ENCODE results near the gene JTB. TPM values are rescaled to one million over a fixed set of nuclear protein-coding genes. Genes with fewer than 3 reads are reported as not detected.
"Not testable (repeated sequence)": the region's sequence is repeated elsewhere in the genome, so short reads cannot be mapped to it uniquely, and the experiment has no call there.

JTB gene
- total RNA-seq, 1 donor from 2014 or later: 97.0 TPM

DNA sequence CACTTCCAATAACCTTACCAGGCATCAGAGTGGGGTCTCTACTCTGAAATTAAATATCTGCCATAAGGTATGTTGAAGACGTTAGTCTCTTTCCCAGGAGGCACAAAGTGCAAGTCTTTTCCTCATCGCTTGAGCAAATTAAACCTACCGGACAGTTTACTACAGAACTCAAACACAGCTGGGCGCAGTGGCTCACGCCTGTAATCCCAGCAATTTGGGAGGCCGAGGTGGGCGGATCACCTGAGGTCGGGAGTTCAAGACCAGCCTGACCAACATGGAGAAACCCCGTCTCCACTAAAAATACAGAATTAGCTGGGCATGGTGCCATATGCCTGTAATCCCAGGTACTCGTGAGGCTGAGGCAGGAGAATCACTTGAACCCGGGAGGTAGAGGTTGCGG is 1.6 kb upstream of the JTB start:
- DNase-seq (ENCODE audit: low spot score); ATAC-seq: not testable (repeated sequence)

DNA sequence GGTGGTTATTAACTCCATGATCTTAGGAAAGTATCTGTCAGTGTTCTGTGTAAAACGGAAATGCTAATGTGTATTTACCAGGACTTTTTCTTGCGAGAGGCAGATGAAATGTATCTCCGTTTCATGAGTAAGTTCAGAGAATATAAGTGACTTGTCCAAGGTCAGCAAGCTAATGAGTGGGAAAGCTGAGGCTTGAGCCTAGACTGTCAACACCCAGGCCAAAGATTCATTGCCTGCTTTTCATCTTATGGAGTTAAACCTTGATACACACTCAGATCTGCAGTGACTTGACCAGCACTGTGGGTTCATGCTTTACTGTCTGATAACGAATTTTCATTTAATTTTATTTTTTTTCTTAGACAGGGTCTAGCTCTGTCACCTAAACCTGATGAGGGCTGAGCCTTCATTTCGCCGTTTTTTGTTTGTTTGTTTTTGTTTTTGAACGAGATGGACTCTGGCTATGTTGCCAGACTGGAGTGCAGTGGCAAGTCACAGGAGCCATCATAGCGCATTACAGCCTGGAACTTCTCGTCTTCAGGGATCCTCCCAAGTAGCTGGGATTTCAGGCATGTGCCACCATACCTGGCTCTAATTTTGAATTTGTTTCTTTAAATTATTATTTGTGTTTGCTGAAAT is 918 bp upstream of the JTB start:
- ATAC-seq: peak; percentile 5
- no peak for DNase-seq (ENCODE audit: low spot score)

DNA sequence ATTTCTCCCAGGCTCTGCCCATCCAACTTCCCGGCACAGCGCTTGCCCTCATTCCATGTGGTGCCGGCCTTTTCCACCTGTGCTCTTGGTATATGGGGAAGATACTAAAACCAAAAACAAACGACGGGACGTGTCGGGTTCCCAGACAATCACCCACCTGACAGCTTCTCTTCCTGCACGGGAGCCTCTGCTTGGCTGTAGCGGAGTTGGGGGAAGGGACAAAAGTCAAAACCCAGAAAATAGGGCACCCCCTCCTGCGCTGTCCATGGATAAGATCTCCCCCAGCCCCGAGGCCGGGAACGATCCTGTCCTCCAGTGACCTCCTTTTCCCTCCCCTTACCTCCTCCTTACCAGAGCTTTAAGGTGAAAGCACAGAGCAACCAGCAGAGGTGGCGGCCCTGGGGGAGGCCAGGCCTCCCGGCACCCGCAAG is 640 bp downstream of the JTB start:
- DNase-seq (ENCODE audit: low spot score) (no peak), ATAC-seq (no peak)

DNA sequence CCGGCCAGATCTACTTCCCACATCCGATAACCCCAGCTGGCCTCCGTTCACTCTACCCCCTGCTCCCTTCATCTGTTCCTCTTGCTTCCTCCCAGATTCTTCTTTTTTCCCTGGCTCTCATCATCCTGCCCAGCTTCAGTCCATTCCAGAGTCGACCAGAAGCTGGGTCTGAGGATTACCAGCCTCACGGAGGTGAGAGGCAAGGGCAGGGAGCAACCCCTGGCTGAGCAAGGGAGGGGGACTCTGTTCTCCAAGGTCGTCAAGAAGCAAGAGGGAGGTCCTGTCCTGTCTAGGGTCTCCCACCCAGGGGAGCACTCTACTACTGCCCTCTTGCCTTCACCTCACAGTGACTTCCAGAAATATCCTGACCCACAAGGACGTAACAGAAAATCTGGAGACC is 3.9 kb downstream of the JTB start:
- no peak for ATAC-seq
- DNase-seq (ENCODE audit: low spot score): no peak

DNA sequence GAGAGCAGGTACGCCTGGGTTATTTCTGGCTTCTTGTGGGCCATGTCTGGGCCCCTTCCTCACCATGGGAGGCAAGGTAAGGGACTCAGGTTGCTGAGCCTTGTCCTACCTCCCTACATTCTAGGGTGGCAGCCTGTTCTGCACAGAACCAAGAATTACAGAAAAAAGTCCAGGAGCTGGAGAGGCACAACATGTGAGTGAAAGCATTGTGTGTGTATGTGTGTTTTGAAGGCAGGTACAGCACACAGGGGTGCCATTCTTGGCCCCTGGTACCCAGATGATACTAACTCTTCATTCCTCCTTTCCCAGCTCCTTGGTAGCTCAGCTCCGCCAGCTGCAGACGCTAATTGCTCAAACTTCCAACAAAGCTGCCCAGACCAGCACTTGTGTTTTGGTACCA is 4.4 kb downstream of the JTB start:
- no peak for DNase-seq (ENCODE audit: low spot score)
- no peak for ATAC-seq

DNA sequence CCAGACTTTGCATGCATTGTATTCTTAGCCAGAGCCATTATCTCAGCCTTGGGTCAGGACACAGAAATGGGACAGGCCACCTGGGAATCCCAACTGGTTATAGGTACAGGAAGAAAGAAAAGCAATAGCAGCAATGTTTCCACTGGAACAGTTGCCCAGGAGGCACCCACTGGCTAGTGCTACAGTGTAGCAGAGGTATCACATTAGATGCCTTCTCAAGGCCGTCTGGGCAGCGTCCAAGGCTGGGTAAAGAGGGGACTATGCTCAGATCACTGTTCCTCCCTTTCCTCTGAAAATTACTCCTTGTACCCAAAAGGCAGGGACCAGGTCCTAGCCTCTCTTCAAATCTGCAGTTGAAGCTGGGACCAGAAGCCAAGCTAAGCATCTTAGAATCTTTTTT is 7.1 kb downstream of the JTB start:
- no peak for DNase-seq (ENCODE audit: low spot score)
- no peak for ATAC-seq

DNA sequence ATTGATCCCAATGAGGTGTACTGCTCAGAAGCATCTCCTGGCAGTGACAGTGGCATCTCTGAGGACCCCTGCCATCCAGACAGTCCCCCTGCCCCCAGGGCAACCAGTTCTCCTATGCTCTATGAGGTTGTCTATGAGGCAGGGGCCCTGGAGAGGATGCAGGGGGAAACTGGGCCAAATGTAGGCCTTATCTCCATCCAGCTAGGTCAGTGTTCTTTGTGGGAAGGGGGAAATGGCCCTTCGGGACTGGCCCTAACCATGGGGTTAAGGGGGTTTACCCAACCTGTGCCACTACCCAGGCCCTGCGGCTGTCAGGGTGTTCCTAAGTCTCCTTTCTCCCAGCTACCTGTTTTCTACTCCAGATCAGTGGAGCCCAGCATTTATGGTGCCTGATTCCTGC is 8.5 kb downstream of the JTB start:
- no peak for DNase-seq (ENCODE audit: low spot score)

DNA sequence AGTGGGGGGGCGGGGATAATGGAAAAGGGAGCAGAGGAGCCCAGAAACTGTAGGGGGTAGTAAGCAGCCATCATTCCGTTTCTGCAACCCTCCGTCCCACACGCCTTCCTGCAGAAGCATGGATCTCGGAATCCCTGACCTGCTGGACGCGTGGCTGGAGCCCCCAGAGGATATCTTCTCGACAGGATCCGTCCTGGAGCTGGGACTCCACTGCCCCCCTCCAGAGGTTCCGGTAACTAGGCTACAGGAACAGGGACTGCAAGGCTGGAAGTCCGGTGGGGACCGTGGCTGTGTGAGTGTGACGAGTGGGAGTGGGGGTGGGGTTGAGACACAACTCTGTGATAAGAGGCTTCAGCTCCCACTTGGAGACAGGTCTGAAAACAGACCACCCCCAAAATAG is 9.1 kb downstream of the JTB start:
- ATAC-seq: no peak
- DNase-seq (ENCODE audit: low spot score): no peak

More for the DNA sequence above, 8.5 kb downstream of the JTB start:
- ATAC-seq: no peak

DNA sequence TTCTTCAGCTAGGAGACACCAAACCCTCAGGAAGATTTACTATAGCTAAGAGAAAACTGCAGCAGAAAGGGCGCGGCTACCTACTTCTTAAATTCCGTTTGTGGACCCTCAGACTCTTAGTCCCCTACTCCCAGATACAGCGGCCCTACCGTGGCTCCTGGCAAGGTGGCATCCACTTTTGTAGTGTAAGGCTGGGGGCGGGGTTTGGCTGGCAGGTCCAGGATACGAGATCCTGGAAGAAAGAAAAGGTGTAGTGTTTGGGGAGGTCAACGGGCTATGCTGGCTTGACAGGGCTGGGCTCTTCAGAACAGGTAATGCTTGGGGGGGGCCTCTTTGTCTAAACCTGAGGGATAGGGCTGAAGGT is 9.5 kb downstream of the JTB start:
- peak; percentile 5 for ATAC-seq

DNA sequence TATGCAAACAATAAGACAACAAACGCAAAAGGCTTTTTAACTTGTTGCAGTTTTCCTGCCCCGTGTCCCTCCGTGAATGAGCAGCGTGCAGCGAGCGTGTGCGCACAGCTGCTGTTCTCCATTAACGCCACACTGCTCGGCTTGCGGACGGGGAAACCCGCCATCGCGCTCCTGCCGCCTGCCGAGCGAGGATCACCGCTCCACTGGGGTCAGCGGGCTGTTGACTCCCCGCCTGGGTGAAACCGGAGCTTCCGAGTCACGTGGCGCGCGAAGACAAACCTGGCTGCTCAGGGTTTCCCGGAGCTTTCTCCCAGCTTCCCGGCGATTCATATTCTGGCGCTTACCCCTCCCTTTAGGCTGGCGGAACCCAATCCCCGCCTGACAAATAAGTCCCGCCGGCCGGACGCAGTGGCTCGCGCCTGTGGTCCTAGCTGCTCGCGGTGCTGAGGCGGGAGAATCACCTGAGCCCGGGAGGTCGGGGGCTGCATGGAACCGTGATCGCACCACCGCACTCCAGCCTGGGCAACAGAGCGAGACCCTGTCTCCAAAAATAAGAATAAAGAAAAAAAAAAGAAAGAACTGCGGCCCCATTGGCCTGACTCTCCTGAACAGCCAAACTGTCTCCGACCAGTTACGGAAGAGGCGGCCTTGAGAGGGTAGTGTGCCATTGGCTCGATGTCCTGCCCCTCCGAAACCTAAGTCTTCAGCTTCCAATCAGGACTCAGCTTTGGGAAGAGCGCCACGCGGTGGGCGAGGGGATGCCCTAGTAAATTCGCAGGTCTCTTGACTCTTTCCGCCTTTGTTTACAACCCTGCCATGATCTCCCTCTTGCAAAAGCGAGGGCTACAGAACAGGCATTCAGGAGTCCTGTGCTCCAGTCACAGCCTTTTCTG is 10.1 kb downstream of the JTB start, which contains the start of gene CREB3L4:
CREB3L4 (plus strand) TSS at position 796 of the 893 bp plus-strand sequence. CDS start 624 bp downstream, outside the sequence.
- ATAC-seq: peak; percentile 77

More for the DNA sequence above, 9.5 kb downstream of the JTB start:
- peak; percentile 65 for DNase-seq (ENCODE audit: low spot score)

DNA sequence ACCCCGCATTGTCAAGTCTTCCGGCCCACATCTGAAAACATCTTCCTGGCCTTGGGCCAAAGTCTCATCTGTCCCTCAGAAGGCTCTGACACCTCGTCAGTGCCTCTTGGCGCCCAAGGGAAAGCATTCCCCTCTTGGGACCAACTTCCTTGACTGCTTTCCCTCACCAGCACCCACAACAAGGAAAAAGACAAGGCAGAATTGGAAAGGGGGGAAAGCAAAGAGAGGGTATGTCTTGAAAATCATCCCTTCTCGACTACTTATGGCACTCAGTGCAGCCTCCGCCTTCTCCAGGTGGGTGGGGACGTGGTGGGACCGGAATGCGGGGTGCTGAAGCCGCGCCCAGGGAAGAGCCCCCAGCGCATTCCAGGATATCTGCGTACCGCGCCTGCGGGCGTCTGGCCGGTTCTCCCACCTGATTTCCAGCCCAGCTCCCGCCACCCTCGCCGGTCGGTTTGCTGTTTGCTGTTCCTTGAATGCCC is 13.6 kb downstream of the JTB start:
- DNase-seq (ENCODE audit: low spot score) (no peak), ATAC-seq (no peak)

More for the DNA sequence above, 10.1 kb downstream of the JTB start, which contains the start of gene CREB3L4:
- peak; percentile 94 for DNase-seq (ENCODE audit: low spot score)

DNA sequence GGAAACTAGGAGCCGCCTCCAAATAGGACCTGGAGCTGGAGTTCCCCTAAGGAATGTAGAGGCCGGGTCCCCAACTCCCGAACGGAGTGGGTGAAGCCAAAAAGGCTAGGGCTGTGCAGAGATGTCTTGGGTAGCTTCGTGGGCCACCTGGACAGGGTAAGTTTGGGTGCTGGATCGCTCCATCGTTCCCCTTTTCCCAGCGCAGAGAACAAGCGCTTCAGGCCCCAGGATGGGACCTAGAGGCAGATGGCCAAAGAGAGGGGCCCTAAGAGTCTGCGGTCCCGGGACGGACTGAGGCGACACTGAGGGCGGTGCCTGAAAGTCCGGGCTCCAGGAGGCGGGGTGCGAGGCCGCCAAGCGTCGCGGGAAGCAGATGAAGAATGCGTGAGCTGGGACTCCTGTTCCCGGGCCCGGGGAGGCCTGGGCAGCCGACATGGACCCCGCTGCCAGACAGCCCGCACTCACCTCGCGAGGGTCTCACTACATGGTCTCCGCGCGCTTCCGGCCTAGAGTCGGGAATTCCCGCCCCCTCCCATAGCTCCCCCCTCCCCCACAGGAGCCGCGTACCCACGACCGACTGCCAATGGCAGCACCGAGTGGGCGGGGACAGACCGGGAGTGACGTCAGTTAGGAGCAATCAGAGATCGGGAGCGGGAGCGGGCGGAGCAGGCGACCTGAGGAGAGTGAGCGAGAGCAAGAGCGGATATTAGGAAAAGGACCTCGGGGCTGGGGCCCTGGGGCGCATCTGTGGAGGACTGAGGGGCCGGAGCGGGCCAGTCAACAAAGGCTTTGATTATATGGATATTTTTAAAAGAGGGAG is 14.2 kb downstream of the JTB start, which contains the start of gene SLC39A1:
SLC39A1 (minus strand) TSS at position 508 of the 820 bp plus-strand sequence. CDS start 822 bp downstream, outside the sequence.
- DNase-seq (ENCODE audit: low spot score): peak; percentile 99

DNA sequence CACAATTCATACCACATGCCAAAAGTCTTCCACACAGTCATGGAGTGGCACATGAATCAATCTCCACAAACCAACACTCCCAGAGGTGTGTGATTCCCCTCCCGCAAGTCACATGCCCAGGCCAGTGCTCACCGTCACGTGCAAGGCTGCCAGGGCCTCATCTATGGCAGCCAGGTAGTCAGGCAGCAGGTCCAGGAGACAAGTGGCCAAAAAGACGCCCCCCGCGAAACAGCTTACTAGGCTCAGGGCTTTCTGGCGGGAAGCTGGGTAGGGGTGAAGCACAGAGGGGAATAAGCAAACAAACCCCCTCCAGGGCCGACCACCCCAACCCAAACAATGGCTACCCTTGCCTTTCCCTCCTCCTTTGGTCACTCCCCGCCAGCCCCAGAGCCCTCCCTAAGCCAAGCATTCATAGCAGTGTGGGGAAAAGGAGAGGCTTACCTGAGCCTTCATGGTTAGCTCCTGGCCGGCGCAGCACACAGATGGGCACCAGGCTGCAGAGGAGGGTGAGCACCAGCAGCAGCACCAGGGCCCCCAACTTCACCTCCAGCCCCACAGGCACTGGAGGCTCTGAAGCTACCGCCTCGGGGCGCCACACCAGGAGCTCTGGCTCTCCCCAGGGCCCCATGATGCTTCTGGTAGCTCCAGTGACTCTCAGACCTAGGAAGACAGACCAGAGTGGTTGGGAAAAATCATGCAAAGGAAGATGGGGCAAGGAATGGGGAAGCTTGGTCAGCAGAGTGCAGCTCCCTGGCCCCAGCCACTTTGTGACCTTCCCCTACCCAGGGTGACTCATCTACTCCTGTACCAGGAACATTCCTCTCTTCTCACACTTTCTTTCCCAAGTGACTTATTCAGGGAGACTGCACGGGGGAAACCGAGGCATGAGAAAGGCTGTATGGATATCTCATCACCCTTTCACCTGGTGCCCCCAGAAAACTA is 15.1 kb downstream of the JTB start:
- no peak for DNase-seq (ENCODE audit: low spot score)
- no peak for ATAC-seq

More for the DNA sequence above, 14.2 kb downstream of the JTB start, which contains the start of gene SLC39A1:
- peak; percentile 77 for ATAC-seq

DNA sequence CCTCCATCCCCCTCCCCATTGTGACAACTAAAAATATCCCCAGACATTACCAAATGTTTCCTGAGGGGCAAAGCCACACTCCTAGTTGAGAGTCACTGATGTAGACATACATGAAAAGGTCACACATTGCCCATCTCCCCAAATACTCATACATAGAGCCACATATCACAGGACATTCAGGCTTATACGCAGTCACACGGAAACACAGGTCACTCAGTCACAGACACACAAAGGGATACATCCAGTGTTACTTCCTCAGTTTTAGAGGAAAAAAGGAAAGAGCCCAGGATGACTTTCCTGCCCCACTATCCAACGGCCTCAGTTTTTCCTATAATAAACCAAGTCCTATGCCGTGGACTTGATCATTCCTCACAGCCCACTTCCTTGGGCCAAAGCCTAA is 16.1 kb downstream of the JTB start:
- no peak for DNase-seq (ENCODE audit: low spot score)
- ATAC-seq: no peak

DNA sequence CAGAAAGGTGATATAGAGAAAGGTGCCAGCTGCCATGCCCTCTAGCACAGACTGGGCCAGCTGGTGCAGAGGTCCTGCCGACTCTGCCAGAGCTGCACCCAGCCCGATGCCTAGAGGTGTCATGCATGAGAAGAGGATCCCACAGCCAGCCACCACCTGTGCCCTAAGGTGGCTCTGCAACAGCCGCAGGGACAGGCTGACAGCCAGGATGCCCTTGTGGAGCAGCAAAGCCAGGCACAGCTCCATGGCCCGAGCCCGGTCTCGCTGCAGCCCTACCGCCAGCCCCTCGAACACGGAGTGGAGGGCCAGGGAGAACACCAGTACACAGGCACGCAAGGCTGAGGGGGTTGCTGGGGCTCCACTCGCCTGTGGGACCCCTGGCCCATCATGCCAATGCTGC is 17.3 kb downstream of the JTB start:
- DNase-seq (ENCODE audit: low spot score) (no peak), ATAC-seq (no peak)

DNA sequence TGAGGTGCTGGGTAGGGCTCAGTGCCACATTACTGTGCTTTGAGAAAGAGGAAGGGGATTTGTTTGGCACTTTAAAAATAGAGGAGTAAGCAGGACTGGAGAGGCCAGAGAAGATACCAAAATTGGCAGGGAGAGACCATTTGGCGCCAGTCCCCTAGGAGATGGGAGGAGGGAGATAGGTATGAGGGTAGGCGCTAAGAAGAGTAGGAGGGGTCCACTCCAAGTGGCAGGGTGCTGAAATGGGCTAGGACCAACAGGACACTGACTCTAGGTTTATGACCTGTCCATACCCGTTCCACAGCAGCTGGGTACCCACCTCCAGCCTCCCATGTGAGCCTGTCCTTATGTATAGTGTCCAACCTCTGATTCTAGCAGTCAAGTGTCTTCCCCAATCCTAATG is 18.0 kb downstream of the JTB start:
- ATAC-seq: no peak
- DNase-seq (ENCODE audit: low spot score): no peak

DNA sequence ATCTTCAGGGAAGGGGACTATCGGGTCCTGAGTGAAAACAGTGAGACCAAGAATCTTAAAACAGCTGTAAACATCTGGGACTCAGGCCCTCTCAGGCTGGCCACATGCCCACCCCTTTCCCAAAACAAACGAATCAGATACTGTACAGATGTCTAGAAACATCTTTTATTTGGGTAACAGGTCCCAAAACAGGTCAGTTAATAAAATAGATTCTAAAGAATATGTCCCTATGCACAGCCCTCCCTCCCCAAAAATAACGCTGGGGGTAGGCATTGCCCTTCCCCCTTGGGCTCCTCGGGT is 18.6 kb downstream of the JTB start:
- DNase-seq (ENCODE audit: low spot score) (no peak), ATAC-seq (no peak)

DNA sequence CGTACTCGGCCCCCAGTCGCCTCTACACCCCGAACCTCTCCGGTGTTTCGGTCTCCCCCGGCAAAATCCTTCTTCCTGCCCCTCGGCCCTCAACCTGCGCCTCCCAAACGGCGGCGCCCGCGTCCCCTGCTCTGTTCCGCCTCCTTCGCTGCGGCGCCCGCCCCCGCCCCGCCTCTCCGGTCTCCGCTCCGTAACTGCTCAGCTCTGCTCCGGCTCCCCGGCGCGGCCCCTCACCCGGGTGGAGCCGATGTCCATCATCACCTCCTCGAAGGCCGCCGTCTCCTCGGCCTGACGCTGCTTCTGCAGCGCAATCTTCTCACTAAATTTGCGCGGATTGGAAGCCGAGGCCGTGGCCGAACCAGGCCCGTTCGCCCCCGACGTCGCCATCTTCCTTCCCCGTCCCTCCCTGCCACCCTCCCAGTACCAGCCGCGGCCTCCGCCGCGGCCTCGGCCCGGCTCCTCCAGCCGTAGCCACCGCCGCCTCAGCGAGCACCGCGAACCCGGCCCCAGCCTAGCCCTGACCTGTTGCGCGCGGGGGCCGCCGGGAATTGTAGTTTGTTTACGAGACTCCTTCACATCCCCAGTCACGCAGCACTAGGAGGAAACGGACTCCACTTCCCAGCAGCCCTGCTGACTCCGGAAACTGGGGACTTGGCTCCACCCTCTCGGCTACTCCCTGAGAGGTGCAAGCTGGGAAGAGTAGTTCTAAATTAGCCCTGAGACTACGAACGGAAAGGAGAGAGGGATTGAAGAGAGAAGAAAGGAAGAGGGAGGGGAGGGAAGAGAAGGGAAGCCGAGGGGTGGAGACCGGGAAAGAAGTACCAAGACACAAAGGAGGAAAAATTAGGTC is 19.1 kb downstream of the JTB start, which contains the start of gene CRTC2:
CRTC2 (minus strand) TSS at position 502 of the 850 bp plus-strand sequence; CDS start at position 387, 115 bp downstream.
- DNase-seq (ENCODE audit: low spot score): peak; percentile 99
- ATAC-seq: peak; percentile 80

DNA sequence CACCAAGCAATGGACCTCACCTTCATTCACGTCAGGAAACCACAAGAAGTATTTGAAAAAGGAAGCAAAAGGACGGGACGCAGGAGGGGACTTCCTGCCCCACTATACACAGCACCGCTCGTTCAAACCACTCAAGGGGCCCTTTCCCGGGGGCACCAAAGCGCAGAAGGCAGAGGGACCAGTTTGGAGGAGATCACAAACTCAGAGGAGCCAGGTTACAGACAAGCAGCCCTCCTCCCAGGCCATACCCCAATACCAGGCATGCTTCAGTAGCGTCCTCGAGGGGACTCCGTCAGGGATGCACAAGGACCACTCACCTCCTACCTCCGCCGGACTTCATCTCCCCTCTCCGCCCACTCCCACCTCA is 19.7 kb downstream of the JTB start:
- DNase-seq (ENCODE audit: low spot score) (no peak), ATAC-seq (no peak)
